Measurements from ENCODE around the gene SCN1B. TPM values are rescaled to one million over a fixed set of nuclear protein-coding genes. Genes with fewer than 3 reads are reported as not detected.

SCN1B gene
- total and polyA plus RNA-seq, 2 of the 13 experiments (the other 11 are each of a cell fraction or from before 2014, with no cell fraction given), result 2.7 to 20.1 TPM

DNA sequence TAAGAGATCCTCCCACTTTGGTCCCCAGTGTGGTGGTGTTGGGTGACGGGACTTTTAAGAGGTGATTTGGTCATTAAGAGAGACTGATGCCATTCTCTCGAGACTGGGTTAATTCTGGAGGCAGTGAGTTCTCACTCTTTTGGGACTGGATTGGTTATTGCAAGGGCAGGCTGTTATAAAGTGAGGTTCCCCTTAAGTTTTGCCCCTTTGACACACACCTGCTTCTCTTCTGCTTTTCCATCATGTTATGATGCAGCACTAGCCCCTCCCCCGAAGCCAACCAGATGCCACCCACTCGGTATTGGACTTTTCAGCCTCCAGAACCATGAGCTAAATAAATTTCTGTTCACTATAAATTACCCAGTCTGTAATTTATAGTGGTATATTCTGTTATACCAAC lies 46.5 kb upstream of the SCN1B start:
- Histone ChIP-seq H3K27me3 (ENCODE audit: control insufficient read depth in 1 of 2, insufficient read depth in 2 of 2, low read length in 2 of 2) (peaks cover 0 to 3% of the 10 kb centered on the region in 2 experiments; a peak in 2 of 5 replicates), H3K9me3 (ENCODE audit: low read length) (no peaks in the 10 kb centered on the region), H3K4me3 (replicated peaks in 1 of 3; ENCODE audit: insufficient read depth in 1 of 3, low read depth in 2 of 3, low read length in 3 of 3) (no peak overlapping the region), H3K4me2 (ENCODE audit: low read depth, low read length) (no peak overlapping the region), H3K27ac (ENCODE audit: extremely low read length, insufficient read depth, low read length) (no peak overlapping the region), H4K20me1 (ENCODE audit: insufficient read depth, low read length) (no peaks in the 10 kb centered on the region), H3K36me3 (replicated peaks in 1 of 2; ENCODE audit: control insufficient read depth in 1 of 2, insufficient read depth in 2 of 2, low read length in 2 of 2) (no peaks in the 10 kb centered on the region), H3K79me2 (ENCODE audit: insufficient read depth, low read length) (no peaks in the 10 kb centered on the region), H2AFZ (ENCODE audit: low read length) (no peak overlapping the region), H3K9ac (ENCODE audit: insufficient read depth, low read depth, low read length) (no peak overlapping the region), H3K4me1 (ENCODE audit: insufficient read depth, low read length) (peaks cover 26% of the 10 kb centered on the region)
- BruUV-seq (replicated peaks), result no TSS peak
- 72% methylated on average over 4 of the region's 4 CpGs for WGBS (ENCODE audit: low lambda C conversion rate)
- no peak for ATAC-seq
- TF ChIP-seq NFKBIZ (CRISPR knock-in tag; IDR thresholded peaks at IDR 0.05), result no peak
- TF ChIP-seq, protein P1, sequence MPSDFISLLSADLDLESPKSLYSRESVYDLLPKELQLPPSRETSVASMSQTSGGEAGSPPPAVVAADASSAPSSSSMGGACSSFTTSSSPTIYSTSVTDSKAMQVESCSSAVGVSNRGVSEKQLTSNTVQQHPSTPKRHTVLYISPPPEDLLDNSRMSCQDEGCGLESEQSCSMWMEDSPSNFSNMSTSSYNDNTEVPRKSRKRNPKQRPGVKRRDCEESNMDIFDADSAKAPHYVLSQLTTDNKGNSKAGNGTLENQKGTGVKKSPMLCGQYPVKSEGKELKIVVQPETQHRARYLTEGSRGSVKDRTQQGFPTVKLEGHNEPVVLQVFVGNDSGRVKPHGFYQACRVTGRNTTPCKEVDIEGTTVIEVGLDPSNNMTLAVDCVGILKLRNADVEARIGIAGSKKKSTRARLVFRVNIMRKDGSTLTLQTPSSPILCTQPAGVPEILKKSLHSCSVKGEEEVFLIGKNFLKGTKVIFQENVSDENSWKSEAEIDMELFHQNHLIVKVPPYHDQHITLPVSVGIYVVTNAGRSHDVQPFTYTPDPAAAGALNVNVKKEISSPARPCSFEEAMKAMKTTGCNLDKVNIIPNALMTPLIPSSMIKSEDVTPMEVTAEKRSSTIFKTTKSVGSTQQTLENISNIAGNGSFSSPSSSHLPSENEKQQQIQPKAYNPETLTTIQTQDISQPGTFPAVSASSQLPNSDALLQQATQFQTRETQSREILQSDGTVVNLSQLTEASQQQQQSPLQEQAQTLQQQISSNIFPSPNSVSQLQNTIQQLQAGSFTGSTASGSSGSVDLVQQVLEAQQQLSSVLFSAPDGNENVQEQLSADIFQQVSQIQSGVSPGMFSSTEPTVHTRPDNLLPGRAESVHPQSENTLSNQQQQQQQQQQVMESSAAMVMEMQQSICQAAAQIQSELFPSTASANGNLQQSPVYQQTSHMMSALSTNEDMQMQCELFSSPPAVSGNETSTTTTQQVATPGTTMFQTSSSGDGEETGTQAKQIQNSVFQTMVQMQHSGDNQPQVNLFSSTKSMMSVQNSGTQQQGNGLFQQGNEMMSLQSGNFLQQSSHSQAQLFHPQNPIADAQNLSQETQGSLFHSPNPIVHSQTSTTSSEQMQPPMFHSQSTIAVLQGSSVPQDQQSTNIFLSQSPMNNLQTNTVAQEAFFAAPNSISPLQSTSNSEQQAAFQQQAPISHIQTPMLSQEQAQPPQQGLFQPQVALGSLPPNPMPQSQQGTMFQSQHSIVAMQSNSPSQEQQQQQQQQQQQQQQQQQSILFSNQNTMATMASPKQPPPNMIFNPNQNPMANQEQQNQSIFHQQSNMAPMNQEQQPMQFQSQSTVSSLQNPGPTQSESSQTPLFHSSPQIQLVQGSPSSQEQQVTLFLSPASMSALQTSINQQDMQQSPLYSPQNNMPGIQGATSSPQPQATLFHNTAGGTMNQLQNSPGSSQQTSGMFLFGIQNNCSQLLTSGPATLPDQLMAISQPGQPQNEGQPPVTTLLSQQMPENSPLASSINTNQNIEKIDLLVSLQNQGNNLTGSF (CRISPR knock-in tag; IDR thresholded peaks at IDR 0.05), result no peak
- TF ChIP-seq ZNF746 (CRISPR knock-in tag; IDR thresholded peaks at IDR 0.05), result no peak
- TF ChIP-seq, protein P2, sequence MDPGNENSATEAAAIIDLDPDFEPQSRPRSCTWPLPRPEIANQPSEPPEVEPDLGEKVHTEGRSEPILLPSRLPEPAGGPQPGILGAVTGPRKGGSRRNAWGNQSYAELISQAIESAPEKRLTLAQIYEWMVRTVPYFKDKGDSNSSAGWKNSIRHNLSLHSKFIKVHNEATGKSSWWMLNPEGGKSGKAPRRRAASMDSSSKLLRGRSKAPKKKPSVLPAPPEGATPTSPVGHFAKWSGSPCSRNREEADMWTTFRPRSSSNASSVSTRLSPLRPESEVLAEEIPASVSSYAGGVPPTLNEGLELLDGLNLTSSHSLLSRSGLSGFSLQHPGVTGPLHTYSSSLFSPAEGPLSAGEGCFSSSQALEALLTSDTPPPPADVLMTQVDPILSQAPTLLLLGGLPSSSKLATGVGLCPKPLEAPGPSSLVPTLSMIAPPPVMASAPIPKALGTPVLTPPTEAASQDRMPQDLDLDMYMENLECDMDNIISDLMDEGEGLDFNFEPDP (CRISPR knock-in tag; conservative IDR thresholded peaks at IDR 0.05), result no peak
- no peak for TF ChIP-seq SNRNP70 (IDR thresholded peaks at IDR 0.05; ENCODE audit: low read depth, low read length)
- TF ChIP-seq AGO2 (optimal IDR thresholded peaks at IDR 0.05; ENCODE audit: low read depth, low read length), result no peak
- TF ChIP-seq ZNF766 (CRISPR knock-in tag; IDR thresholded peaks at IDR 0.05; ENCODE audit: borderline replicate concordance), result no peak
- TF ChIP-seq ASH2L (IDR thresholded peaks at IDR 0.05; ENCODE audit: insufficient read length, low read depth, low read length), result no peak
- no peak for TF ChIP-seq MAF1 (CRISPR knock-in tag; IDR thresholded peaks at IDR 0.05; ENCODE audit: borderline replicate concordance)
- TF ChIP-seq SMAD3 (CRISPR knock-in tag; IDR thresholded peaks at IDR 0.05), result no peak
- no peak for TF ChIP-seq ZNF616 (CRISPR knock-in tag; IDR thresholded peaks at IDR 0.05; ENCODE audit: low read depth)
- TF ChIP-seq ZNF83 (CRISPR knock-in tag; IDR thresholded peaks at IDR 0.05; ENCODE audit: borderline replicate concordance), result no peak
- TF ChIP-seq, protein P3, sequence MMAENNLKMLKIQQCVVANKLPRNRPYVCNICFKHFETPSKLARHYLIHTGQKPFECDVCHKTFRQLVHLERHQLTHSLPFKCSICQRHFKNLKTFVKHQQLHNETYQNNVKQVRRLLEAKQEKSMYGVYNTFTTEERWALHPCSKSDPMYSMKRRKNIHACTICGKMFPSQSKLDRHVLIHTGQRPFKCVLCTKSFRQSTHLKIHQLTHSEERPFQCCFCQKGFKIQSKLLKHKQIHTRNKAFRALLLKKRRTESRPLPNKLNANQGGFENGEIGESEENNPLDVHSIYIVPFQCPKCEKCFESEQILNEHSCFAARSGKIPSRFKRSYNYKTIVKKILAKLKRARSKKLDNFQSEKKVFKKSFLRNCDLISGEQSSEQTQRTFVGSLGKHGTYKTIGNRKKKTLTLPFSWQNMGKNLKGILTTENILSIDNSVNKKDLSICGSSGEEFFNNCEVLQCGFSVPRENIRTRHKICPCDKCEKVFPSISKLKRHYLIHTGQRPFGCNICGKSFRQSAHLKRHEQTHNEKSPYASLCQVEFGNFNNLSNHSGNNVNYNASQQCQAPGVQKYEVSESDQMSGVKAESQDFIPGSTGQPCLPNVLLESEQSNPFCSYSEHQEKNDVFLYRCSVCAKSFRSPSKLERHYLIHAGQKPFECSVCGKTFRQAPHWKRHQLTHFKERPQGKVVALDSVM (CRISPR knock-in tag; IDR thresholded peaks at IDR 0.05), result no peak
- intact Hi-C loops (cut with micrococcal nuclease; ENCODE audit: unreplicated experiment), result no loop called here
- no peak for FAIRE-seq
- DNase-seq (ENCODE audit: low spot score), result no peak
- ChIA-PET POLR2A (no interaction called here), CTCF (ENCODE audit: low intra/inter-chr PET ratio, low total read pairs) (no interaction called here)
- in situ Hi-C loops (cut with HindIII; ENCODE audit: extremely low pct_ligation_motif_present, low pct_unique_long_range_greater_than_20kb), result no loop called here
